GM21381 (cell line): ENCODE results near the gene BRIP1.
"Not testable (repeated sequence)": the region's sequence is repeated elsewhere in the genome, so short reads cannot be mapped to it uniquely, and the experiment has no call there.

Experiments used
- ATAC-seq: cut with Tn5 transposase; IDR thresholded peaks from one replicate; pipeline ENCODE4 v1.9.1; 2021; ENCODE audit warnings: mild to moderate bottlenecking, moderate library complexity; ENCODE audit not compliant: unreplicated experiment

The BRIP1 gene

GRCh38 chr17:61672140-61672539, 191.2 kb downstream of the BRIP1 start:
- no peak for ATAC-seq

GRCh38 chr17:61670691-61671090, 192.6 kb downstream of the BRIP1 start:
- ATAC-seq: no peak

GRCh38 chr17:61669522-61669921, 193.8 kb downstream of the BRIP1 start:
- no peak for ATAC-seq

- no peak for ATAC-seq
These were observed 194.8 kb downstream of the BRIP1 start for GRCh38 chr17:61668486-61668885.

- not testable (repeated sequence) for ATAC-seq
These were observed 196.8 kb downstream of the BRIP1 start for GRCh38 chr17:61666406-61667088.

GRCh38 chr17:61663310-61663709, 200.0 kb downstream of the BRIP1 start:
- no peak for ATAC-seq

- no peak for ATAC-seq
These were observed 200.6 kb downstream of the BRIP1 start for GRCh38 chr17:61662741-61663140.

GRCh38 chr17:61662186-61662585, 201.1 kb downstream of the BRIP1 start:
- ATAC-seq: no peak

- ATAC-seq: no peak
These were observed 202.4 kb downstream of the BRIP1 start for GRCh38 chr17:61660746-61661485.

GRCh38 chr17:61659437-61659836, 203.9 kb downstream of the BRIP1 start:
- no peak for ATAC-seq

DNA sequence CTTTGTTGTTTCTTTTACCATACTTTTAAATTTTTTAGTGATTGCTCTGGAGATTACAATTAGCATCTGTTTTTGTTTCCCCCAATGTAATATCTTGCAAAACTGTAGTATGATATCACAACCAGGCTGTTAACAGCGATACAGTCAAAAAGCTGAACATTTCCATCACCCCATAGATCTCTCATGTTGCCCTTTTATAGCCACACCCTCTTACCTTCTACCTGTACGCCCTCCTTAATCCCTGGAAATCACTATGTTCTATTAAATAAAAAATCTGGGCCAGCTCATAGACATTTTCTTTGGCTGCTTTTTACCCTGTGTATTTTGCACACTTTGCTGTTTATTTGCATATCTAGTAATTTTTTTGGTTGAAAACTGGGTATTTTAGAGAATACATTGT, 205.1 kb downstream of the BRIP1 start:
- ATAC-seq: no peak

DNA sequence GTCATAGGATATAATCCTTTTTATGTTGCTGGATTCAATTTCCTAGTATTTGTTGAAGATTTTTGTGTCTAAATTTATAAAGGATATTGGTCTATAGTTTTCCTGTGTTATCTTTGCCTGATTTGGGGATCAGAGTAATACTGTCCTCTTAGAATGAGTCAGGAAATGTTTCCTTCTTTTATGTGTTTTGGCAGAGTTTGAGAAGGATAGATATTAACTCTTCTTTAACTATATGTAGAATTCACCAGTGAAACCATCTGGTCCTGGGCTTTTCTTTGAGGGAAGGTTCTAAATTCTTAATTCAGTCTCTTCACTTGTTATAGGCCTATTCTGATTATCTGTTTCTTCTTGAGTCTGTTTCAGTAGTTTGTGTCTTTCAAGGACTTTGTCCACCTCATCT, 206.0 kb downstream of the BRIP1 start:
- ATAC-seq: no peak

- no peak for ATAC-seq
These were observed 206.6 kb downstream of the BRIP1 start for GRCh38 chr17:61656721-61657217.

DNA sequence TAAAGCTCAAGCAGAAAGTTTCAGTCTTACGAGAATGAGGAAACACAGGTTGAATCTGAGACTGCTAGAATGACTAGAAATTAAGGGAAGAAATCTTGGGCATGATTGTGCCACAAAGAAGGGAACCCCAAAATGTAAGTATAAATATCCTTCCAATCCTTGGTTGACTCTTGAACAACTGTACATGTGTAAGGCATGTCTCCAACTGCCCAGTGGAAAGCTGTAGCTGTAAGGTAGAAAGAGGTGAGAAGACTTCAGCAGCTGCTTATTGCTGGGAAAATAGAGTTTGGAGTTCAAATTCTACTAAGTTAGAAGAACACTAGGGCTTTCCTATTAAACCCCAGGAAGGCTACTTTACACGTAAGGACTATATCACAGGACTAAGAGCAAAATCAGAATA, 212.6 kb downstream of the BRIP1 start:
- no peak for ATAC-seq

DNA sequence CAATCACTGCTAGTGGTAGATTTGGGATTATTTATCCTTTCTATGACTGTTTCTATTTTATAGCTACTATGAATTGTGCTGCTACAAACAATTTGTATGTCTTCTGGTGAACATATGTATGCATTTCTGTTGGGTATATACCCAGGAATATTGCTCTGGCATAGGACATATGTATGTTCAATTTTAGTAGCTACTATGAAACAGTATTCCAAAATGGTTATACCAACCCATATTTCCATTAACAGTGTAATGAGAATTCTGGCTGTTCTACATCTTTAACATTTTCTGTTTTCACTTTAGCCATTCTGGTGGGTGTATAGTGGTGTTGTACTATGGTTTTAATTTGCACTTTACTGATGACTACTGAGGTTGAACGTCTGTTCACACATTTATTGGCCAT, 214.7 kb downstream of the BRIP1 start:
- ATAC-seq: no peak

- no peak for ATAC-seq
These were observed 216.3 kb downstream of the BRIP1 start for GRCh38 chr17:61647047-61647446.

DNA sequence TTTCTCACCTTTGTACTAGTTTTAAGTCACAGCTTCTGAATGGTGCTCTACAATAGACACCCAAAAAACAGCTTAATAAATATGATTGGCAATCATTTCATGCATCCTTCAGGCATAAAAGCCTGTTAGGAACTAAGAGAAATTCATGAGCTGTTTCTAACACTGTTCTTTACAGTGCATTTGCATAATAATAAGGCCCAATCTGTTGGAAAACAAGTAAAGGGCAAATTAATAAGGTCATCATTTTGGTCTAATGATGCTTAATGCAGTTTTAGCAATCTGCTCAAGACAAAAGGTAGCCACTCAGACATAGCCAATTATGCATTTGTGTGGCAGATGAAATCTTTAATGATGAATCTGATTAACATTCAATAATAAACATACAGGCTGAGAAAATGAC, 216.8 kb downstream of the BRIP1 start:
- ATAC-seq: no peak

GRCh38 chr17:61645920-61646319, 217.4 kb downstream of the BRIP1 start:
- no peak for ATAC-seq

GRCh38 chr17:61644800-61645774, 218.2 kb downstream of the BRIP1 start:
- no peak for ATAC-seq

DNA sequence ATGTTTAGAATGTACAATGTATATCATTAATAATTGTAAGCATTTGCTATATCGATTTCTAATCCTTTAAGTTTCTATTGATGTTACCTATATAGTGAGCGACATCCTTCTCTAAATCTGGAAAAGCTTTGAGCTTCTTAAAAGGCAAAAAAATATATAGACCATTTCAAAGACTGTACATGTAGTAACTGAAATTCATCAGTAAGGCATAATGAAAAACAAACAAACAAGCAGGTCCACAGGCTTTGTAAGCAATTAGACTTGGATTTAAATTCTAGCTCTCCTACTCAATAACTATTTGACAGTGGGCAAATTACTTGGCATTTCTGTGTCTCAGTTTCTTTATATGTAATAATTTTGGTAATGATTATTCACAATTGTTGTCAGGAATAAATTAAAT, 220.6 kb downstream of the BRIP1 start:
- no peak for ATAC-seq

DNA sequence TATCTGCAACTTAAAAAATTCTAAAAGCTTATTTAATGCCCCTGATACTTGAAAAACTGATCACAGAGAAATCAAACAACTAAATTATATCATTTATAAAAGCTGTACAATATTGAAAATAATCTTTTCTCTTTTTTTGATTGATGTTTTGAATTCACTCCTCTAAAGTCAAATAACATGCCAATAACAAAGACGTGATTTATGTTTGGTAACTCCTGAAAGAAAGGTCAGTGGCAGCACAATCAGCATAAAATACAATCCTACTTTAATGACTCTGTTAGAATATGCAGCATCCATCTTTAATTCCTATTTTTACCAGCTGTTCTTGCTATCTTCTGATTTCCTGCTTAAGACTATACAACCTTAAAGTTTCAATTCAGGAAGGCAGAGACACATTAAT, 221.6 kb downstream of the BRIP1 start:
- ATAC-seq: no peak
